ENCODE measurements around the gene RAB40C.

Gene RAB40C

DNA sequence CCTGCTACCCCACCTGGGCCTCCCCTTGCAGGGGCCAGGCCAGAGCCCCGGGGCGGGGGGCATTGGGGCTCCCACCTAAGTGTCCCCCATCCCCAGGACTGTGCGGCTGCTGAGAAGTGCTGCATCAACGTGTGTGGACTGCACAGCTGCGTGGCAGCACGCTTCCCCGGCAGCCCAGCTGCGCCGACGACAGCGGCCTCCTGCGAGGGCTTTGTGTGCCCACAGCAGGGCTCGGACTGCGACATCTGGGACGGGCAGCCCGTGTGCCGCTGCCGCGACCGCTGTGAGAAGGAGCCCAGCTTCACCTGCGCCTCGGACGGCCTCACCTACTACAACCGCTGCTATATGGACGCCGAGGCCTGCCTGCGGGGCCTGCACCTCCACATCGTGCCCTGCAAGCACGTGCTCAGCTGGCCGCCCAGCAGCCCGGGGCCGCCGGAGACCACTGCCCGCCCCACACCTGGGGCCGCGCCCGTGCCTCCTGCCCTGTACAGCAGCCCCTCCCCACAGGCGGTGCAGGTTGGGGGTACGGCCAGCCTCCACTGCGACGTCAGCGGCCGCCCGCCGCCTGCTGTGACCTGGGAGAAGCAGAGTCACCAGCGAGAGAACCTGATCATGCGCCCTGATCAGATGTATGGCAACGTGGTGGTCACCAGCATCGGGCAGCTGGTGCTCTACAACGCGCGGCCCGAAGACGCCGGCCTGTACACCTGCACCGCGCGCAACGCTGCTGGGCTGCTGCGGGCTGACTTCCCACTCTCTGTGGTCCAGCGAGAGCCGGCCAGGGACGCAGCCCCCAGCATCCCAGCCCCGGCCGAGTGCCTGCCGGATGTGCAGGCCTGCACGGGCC is 42.8 kb downstream of the RAB40C start:
- DNase-seq (ENCODE audit: low read depth), result no peak

DNA sequence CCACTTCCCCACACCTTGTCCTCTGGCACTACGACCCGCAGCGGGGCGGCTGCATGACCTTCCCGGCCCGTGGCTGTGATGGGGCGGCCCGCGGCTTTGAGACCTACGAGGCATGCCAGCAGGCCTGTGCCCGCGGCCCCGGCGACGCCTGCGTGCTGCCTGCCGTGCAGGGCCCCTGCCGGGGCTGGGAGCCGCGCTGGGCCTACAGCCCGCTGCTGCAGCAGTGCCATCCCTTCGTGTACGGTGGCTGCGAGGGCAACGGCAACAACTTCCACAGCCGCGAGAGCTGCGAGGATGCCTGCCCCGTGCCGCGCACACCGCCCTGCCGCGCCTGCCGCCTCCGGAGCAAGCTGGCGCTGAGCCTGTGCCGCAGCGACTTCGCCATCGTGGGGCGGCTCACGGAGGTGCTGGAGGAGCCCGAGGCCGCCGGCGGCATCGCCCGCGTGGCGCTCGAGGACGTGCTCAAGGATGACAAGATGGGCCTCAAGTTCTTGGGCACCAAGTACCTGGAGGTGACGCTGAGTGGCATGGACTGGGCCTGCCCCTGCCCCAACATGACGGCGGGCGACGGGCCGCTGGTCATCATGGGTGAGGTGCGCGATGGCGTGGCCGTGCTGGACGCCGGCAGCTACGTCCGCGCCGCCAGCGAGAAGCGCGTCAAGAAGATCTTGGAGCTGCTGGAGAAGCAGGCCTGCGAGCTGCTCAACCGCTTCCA is 43.6 kb downstream of the RAB40C start:
- no peak for DNase-seq (ENCODE audit: low read depth)

DNA sequence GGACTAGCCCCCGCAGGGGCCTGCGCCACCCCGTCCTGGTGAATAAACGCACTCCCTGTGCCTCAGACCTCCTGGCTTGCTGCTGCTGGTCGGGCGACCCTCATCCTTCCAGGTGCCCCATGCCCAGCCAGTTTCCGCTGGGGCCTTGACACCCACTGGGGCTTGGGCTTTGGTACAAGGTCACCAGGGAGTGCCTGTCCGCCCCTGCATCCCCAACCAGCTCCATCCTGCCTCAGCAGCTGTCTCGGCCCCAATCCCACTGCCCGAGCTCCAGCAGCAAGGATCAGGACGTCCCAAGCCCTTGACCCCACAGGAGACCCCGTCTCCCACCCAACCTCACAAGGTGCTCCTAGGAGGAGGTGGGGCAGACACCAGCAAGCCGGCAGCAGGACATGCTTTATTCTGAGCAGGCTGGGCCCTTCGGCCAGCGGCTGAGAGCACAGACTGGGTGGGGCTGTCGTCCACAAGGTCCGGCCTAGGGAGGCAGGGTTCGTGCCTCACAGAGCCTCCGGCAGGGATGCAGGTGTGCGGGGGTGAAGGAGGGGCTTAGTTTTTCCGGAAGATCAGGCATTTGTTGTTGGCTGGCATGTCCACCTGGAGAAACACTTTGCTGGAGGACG is 44.3 kb downstream of the RAB40C start:
- DNase-seq (ENCODE audit: low read depth), result no peak

DNA sequence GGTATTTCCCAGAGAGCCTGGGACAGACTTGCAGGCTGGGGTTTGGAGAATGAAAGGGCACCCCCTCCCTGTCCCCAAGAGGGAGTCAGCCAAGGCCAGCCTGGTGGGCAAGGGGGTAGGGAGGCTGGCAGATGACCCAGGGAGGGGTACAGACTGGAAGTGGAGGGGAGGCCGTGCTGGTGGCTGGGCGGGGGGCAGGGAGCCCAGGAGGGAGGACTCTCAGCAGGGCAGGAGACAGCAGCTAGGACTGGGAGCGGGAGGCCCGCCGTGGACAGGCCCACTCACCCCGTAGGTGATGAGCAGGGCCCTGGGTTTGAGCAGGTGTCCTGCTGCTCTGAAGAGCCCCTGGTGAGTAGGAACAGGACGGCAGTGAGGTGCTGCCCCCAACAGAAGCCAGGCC is 45.1 kb downstream of the RAB40C start:
- DNase-seq (ENCODE audit: low read depth), result no peak

DNA sequence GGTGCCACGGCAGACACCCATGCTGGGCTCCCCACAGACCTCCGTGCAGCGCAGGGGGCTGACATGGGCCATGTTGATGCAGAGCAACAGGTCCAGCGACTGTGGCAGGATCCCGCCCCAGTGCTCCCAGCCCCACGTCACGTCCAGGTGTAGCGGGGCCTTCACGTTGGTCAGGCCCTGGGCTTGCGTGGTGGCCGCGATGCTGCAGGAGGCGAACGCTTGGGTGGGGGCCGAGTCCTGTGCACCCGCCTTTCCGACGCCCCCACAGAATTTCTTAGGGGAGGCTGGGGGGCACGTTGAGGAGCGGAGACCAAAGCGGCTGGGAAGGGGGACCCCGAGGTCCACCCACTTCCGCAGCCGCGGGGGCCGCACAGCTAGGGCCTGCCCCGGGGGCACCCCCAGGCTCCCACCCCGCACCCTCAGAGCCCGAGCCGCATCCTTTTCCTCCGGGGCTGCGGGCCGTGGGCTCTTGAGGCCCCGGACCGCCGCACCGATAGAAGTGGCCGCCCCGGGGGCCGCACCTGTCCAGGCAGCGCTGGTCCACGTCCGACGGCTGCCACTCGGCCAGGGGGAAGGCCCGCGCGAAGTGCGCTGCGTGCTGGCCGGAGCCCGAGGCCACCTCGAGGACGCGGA is 45.8 kb downstream of the RAB40C start:
- DNase-seq (ENCODE audit: low read depth), result no peak

DNA sequence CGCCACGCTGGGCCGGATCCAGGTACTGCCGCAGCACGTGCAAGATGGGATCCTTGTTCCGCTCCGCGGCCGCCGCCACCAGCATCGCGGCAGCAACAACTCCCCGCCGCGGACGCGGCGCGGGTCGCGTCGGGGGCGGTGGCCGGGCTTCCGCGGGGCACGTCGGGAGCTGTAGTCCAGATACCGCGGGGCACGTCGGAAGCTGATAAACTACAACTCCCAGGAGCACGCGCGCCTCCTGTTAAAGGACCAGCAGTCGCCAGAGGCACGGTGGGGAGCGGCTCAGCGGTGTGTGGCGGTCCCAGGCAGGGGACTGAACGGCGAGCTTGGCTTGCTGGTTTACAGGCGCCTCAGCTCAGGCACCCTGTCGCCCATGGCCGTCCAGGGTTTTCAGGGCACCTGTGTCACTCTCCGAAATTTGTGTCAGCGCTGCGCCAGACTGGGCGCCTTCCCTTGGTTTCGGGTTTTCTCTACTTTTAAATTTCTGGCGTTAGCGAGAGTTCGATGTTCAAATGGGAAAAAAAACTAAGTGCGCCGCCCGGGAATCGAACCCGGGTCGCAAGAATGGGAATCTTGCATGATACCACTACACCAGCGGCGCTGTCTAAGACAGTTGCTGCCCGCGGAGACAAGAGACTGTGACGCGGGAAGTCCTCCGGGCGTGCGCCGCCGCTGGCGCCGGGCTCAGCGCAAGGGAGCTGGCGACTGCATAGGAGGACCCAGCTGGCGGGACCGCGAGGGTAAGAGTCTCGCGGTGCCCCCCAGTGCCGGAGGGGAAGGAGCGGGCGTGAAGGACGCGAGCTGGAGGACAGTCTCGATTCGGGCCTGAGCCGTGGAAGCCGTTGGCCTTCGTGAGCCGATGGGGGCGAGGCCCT is 46.6 kb downstream of the RAB40C start, which contains the start of gene METTL26:
METTL26 (minus strand) TSS at position 100 of the 875 bp plus-strand sequence; CDS start at position 85, 15 bp downstream.
- peak; percentile 85 for DNase-seq (ENCODE audit: low read depth)

DNA sequence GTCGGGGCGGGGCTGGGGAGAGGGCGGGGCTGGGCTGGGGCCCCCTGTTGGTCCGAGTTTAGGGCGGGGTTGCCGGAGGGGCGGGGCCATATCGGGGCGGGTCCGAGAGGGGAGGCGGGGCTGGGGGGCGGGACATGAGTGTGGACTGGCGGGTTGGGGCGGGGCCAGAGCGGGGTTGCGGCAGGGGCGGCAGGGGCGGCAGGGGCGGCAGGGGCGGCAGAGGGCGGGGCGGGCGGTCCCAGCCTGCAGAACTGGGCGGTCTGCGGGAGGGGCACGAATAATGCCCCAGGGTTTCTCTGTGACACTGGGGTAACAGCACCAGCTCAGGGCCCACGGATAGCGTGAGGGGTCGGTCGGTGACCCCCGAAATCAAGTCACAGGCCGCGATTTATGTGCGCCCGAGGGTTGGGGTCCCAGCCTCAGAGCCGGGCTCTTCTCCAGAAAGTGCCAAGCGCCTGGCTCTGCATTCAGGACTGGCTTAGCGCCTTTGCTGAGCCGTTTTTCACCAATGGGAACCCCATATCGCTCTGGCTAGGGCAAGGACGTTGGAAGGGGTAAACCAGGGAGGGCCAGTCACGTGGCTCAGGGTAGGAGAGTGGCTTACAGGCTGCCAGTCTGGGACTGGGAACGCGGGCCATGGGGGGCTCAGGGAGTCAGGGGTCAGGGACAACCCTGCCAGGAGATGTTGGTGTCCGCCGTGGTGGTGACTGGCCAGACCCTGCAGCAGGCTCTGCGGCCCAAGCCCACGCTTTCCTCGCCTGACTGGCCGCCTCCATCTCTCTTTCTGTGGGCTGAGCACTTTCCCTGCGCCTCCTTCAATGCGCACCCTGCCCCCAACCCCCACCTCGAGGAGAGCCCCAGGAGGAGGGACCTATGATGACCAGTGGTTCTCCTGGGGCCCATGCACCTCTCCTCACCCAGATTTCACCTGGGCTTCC is 47.5 kb downstream of the RAB40C start:
- peak; percentile 77 for DNase-seq (ENCODE audit: low read depth)

DNA sequence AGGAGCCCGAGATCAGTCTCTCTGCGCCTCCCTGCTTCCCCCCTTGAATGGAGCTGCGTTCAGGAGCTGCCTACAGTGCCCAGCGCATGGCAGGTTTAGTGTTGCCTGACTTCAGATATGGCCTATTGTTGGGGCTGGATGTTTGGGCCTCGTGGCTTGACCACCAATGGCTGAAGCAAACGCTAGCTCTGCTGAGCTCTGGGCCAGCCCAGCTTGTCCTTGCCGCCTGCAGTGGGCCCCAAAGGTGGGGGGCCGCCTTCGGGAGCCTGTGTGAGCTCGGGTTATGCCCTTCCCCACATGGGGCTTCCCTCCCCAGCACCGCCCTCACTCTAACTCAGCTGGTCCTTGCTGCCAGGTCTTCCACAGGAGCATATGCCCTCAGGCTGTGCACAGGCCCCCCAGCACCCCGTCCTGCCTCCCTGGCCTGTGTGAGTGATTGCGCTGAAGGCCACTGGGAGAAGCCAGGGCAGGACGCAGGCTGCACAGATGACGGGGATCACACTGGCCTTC is 48.2 kb downstream of the RAB40C start:
- DNase-seq (ENCODE audit: low read depth), result no peak

DNA sequence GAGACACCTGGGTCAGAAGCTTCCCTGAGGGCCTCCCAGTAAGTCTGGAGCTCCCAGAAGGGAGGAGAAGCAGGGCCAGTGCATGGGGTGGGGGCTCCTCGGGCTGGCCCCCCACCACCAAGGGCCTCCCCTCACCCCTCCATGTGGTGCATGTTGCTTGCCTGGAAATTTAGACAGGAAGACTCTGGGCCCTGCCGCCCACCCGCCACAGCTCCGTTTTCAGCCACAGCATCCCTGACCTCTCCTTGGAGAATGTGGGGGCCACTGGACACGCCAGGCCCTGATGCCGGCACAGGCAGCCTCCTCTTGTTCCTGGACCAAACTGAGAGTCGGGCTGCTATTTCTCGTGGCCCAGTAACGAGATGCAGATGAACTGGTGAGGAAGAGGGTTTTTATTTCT is 49.0 kb downstream of the RAB40C start:
- DNase-seq (ENCODE audit: low read depth), result no peak

DNA sequence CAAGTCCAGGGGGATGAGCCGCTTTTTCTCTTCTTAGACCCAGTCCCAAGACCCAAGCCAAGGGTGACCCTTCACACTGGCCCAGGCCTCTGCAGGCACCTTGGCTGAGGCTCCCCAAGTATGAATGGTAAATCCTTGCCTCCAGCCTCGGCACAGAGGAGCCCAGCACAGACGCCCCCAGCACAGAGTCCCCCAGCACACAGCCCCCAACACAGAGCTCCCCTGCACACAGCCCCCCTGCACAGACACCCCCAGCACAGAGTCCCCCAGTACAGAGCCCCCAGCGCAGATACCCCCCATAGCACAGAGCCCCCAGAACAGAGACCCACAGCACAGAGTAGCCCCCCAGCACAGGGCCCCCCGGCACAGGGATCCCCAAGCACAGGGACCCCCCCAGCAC is 50.7 kb downstream of the RAB40C start:
- no peak for DNase-seq (ENCODE audit: low read depth)

DNA sequence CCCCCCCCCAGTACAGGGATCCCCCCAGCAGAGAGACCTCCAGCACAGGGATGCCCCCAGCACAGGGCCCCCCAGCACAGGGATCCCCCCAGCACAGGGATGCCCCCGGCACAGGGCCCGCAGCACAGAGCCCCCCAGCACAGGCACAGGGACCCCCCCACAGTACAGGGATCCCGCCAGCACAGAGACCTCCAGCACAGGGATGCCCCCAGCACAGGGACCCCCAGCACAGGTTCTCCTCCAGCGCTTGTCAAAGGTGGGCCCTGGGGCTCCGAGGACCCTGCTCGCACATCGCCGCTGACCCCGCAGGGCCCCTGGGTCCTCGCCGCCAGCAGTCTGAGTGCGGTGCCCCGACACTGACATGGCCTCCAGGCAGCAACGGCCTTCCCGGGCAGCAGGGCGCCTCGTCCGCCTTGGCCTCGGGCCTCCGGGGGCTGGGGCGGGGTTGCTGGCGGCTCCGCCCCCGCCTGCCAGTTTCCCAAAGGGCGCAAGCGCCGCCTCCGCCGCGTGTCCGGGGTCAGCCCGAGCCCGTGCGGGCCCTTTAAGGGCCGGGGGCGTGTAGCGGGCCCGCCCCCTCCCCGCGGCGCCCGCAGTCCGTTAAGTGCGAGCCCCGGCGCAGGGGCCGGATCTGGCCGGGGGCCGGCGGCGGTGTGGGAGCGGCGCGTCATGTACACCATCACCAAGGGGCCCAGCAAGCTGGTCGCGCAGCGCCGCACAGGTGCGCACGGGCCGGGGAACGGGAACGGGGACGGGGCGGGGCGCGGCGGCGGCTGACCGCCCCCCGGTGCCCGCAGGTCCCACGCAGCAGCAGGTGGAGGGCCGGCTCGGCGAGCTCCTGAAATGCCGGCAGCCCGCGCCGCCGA is 51.7 kb downstream of the RAB40C start, which contains the start of gene MCRIP2:
MCRIP2 (plus strand) TSS at position 503 of the 863 bp plus-strand sequence; CDS start at position 667, 164 bp downstream.
- peak; percentile 49 for DNase-seq (ENCODE audit: low read depth)

DNA sequence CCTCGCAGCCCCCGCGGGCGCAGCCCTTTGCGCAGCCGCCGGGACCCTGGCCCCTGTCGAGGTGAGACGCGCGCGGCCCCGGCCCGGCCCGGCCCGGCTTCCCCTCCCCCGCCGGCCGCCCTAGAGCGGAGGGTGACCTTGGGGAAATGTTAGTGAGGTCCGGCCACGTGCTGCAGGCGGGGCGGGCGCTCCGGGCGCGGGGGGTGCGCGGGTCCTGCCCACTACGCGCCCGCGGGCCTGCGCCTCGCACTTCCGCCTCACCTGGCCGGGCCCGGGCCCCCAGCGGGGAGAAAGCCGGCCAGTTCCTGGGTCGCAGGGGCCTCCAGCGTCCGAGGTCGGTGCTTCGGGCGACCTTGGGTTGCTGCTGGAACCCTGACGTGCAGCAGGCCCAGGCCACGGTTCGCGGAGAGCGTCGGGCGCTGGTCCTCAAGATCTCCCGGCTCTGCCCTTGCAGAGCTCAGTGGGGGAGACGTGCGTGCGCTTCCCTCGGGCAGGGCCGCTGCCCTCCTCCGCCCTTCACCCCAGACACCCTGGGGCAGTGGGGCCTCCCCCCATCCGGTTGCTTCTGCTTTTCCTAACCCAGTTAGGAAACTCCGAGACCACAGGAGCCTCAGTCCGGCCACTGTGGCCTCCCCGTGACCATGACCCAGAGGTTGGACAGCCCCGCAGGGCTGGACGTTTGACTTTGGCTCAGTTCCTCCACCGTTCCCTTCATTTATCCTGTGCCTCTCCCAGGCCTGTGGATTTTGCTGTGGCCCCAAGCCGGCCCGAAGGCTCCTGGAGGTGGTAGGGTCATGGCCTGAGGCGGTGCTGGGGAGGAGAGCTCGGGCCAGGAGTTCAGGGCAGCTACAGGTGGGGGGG is 52.6 kb downstream of the RAB40C start:
- DNase-seq (ENCODE audit: low read depth), result no peak

DNA sequence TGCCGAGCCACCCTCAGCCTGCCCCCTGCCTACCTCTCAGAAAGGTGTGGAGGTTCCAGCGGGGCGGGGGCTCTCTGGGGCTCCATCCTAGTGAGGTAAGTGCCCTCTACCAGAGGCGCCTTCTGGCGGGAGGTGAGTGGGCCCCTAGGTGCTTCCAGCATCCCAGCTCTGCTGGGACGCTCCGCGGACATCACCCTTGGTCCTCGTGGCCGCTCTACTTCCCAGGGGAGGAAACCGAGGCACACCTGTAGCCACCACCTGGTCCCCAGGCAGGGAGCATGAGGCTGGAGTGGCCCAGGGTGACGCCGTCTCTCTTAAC is 53.1 kb downstream of the RAB40C start:
- DNase-seq (ENCODE audit: low read depth), result no peak

DNA sequence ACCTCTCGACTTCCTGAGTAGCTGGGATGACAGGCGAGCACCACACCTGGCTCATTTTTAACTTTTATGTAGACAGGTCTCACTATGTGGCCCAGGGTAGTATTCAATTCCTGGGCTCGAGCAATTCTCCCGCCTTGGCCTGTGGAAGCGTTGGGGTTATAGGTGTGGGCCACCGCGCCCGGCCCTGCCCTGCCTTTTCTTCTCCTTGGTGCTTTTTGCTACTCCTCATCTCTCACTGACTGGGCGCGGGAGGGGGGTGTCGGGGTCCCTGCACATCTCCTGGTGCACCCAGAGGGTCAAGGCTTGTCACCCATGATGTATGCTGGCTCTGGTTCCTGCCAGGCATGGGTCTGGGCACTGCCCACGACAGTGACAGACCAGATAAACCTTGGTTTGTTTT is 54.7 kb downstream of the RAB40C start:
- no peak for DNase-seq (ENCODE audit: low read depth)

DNA sequence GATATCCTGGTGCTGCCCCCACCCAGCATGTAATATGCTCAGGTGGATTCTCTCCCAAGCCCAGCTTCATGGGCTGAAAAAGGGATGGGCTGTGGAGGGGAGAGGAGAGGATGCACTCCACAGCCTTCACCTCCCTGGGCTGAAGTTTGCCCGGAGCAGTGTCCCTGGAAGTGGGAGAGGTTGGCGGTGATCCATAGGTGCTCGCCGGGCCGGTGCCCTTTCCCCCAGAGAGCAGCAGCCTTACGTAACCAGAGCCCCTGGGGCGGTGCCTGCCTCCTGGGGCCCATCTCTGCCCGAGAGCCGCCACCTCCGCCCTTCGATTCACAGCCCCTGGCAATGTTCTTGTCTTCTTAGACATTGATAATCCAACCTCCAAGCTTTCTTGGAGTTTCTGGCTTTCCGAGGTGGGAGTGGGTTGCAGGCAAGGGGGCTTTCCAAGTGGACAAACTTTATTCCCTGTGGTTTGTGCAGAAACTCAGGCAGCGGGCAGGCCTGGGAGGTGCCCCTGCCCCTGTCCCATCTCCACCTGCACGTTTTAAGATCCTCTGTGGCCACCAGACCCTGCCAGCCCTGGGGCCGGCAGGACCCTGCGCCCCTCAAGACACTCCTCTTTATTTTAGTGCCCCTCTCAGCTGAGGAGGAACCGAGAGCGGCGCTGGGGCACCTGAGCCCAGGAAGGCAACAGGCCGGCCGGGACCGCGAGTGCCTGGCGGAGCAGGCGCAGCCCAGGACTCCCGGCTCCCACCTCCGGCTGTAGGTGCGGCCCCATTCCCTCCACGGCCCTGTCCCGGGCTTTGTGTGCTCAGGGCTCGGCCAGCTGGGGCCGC is 56.2 kb downstream of the RAB40C start:
- DNase-seq (ENCODE audit: low read depth), result no peak

DNA sequence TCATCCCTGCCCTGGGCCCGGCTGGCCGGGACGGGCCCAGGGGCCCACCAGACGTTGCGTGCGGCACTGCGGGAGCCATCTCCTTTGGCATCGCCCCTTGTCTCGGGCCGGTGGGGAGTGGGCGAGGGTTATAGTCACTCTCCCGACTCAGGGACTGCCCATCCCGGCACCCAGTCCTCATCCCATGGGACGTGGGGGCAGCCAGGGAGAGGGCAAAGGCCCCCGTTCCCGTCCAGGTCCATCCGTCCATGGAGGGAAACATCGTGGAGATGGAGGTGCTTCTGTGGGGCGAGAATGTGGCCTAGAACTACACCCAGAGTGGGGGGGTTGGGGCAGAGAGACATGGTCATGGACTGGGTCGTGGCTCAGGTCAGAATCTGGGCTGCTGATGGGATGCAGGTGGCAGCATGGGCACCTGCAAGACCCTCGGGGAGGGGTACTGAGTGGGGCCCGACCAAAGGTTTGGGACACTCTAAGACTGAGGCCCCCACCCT is 56.9 kb downstream of the RAB40C start:
- no peak for DNase-seq (ENCODE audit: low read depth)
